K562 (cell line): ENCODE results near the gene ZNF644. TPM values are rescaled to one million over a fixed set of nuclear protein-coding genes. Genes with fewer than 3 reads are reported as not detected.
A peak's percentile ranks its signal among the peaks of the same experiment; 100 is the strongest.

ENCODE experiments used
- ATF7 ChIP-seq: fragments of 450-650 bp; IDR thresholded peaks from 2 replicates; pipeline ENCODE4 v1.7.1; 2014; ENCODE audit warnings: mild to moderate bottlenecking, moderate library complexity
- CC2D1A ChIP-seq: fragments of 450-650 bp; IDR thresholded peaks from 2 replicates; pipeline ENCODE4 v1.6.1; 2017; ENCODE audit warnings: mild to moderate bottlenecking
- DACH1 ChIP-seq: fragments of 450-650 bp; IDR thresholded peaks from 2 replicates; pipeline ENCODE4 v1.6.1; 2018; ENCODE audit not compliant: partially characterized antibody
- DDX20 ChIP-seq: fragments of 450-650 bp; IDR thresholded peaks from 2 replicates; pipeline ENCODE4 v1.6.1; 2016; ENCODE audit warnings: missing genetic modification characterization, low read depth, mild to moderate bottlenecking, missing compliant biosample characterization, moderate library complexity
- ETV5 ChIP-seq: sonication (generic); formaldehyde crosslinking; IDR thresholded peaks from 2 replicates; pipeline ENCODE4 v1.4.0; 2020; ENCODE audit warnings: low read depth, mild to moderate bottlenecking, missing genetic modification reagents
- FOXK2 ChIP-seq, 2 experiments: fragments of 450-650 bp; IDR thresholded peaks in 1 of 2; conservative IDR thresholded peaks in 1 of 2; 2 replicates each; pipeline ENCODE4 v1.6.1; 2016; ENCODE audit warnings: low read depth in 2 of 2, mild to moderate bottlenecking in 1 of 2
- GTF2E2 ChIP-seq: fragments of 200-800 bp; sonication (Bioruptor generic); IDR thresholded peaks from 2 replicates; pipeline ENCODE4 v1.6.1; 2016; ENCODE audit warnings: missing genetic modification characterization, missing compliant biosample characterization
- HDGF ChIP-seq: fragments of 450-650 bp; IDR thresholded peaks from 2 replicates; pipeline ENCODE4 v1.6.1; 2016
- MCM2 ChIP-seq: fragments of 450-650 bp; IDR thresholded peaks from 2 replicates; pipeline ENCODE4 v1.6.1; 2017; ENCODE audit warnings: low read depth, mild to moderate bottlenecking
- NFXL1 ChIP-seq: fragments of 450-650 bp; formaldehyde crosslinking; IDR thresholded peaks from 2 replicates; pipeline ENCODE4 v1.4.0; 2021; ENCODE audit warnings: mild to moderate bottlenecking
- PHB ChIP-seq: fragments of 250-450 bp; sonication (Bioruptor Pico); IDR thresholded peaks from 2 replicates; pipeline ENCODE4 v1.5.0; 2021
- RCOR1 ChIP-seq, 2 experiments: IDR thresholded peaks; 2 replicates each; pipeline ENCODE4 v1.6.1; 2012; ENCODE audit warnings: low read depth in 2 of 2, low read length in 2 of 2, borderline replicate concordance in 1 of 2, improper control_type of control experiment in 1 of 2
- SMAD4 ChIP-seq: fragments of 250-450 bp; sonication (Bioruptor Pico); conservative IDR thresholded peaks from 2 replicates; pipeline ENCODE4 v1.8.0; 2021; ENCODE audit warnings: inconsistent platforms, mild to moderate bottlenecking, moderate library complexity
- TAF1 ChIP-seq: IDR thresholded peaks from 2 replicates; pipeline ENCODE4 v1.6.1; 2011; ENCODE audit warnings: mild to moderate bottlenecking, low read length, moderate library complexity; ENCODE audit not compliant: insufficient read depth, control insufficient read depth, severe bottlenecking; ENCODE audit errors: extremely low read depth
- ZNF76 ChIP-seq: fragments of 250-450 bp; sonication (Bioruptor Pico); IDR thresholded peaks from 2 replicates; pipeline ENCODE4 v1.4.0; 2020; ENCODE audit warnings: mild to moderate bottlenecking, moderate library complexity, borderline replicate concordance
- ZNF766 ChIP-seq: fragments of 200-800 bp; sonication (Bioruptor generic); conservative IDR thresholded peaks from 2 replicates; pipeline ENCODE4 v1.6.1; 2016; ENCODE audit warnings: missing genetic modification characterization, missing compliant biosample characterization
- polyA plus RNA-seq, 8 experiments: library from polyadenylated mRNA; depleted of rRNA in 4 of 8; stranded (reverse) in 5 of 8; unstranded in 3 of 8; fragments of >200 nt; fragmentation: Nextera tagmentation in 2 of 8; fragmentation: Illumina TruSeq in 1 of 8; extraction: Ambion mirVana in 2 of 8; extraction: Trizol in 1 of 8; gene quantifications; 2 replicates each; pipeline versions ENCODE4 v1.2.1 to v1.2.3, GENCODE V29; 2011 to 2014; ENCODE audit warnings: inconsistent platforms in 1 of 8, missing spikeins in 1 of 8
- total RNA-seq, 7 experiments: library from RNA; depleted of rRNA in 6 of 7; stranded (reverse); fragments of >200 nt in 6 of 7; fragmentation: Illumina TruSeq in 2 of 7; extraction: Trizol in 2 of 7; gene quantifications; 2 replicates each; pipeline versions ENCODE4 v1.2.1 to v1.2.3, GENCODE V29; 2011 to 2021; ENCODE audit warnings: low replicate concordance in 1 of 7
- TF ChIP-seq, protein P1 (sequence below): fragments of 200-400 bp; formaldehyde crosslinking; IDR thresholded peaks from 2 replicates; pipeline ENCODE4 v1.6.1; 2017; ENCODE audit warnings: mild to moderate bottlenecking, low read depth, low read length, moderate library complexity
- TF ChIP-seq, protein P2 (sequence below): fragments of 450-650 bp; IDR thresholded peaks from 2 replicates; pipeline ENCODE4 v1.6.1; 2016; ENCODE audit warnings: missing biosample characterization, missing genetic modification characterization
- TF ChIP-seq, protein P3 (sequence below): sonication (generic); formaldehyde crosslinking; IDR thresholded peaks from 2 replicates; pipeline ENCODE4 v1.8.0; 2022; ENCODE audit warnings: missing genetic modification reagents, mild to moderate bottlenecking, borderline replicate concordance

ZNF644 gene
- total and polyA plus RNA-seq, 9 of the 15 experiments (the other 6 are each of a cell fraction or from before 2014, with no cell fraction given): 25.3 to 71.4 (median 39.6) TPM

DNA sequence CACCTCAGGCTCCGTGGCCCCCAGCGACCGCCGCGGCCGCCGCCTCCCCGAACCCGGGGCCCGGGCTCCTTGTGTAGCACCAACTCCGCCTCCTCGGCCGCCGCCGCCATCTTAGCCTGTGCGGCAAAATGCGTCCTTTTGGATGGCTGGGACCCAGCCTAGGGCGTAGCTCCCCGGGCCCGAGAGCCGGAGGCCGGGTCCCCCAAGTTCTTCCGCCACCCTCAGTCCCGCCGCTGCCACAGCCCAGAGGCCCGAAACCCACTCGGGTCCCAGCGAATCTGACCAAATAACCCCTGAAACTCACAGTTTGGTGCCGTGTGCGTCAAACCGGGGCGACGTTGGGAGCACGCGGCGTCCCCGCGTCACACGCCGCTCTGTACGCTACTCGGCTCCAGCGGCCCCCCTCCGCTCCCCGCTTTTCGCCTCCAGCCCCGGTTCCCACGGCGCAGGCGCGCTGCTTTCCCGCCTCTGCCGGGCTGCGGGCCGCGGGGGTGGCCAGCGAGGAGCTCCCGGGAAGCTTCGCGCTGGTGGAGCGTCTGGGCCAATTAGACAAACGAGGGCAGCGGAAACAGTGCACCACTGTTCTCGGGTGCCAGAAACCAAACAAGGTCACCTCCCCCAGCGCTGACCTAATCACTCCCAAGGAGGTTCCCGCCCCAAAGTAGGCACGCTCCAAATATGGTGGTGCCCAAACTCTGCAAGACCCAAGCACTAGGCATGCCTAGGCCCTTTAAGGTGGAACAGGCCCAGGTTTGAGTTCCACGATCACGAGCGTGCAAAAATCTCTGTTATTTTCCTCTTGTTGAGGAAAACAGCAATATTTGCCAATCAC is at the start of gene ZNF644 (continued):
- no peak for TF ChIP-seq DACH1
- peak; percentile 64 for TF ChIP-seq TAF1
- peak; percentile 78 for TF ChIP-seq ETV5 (CRISPR knock-in tag)
- TF ChIP-seq ZNF76 (CRISPR knock-in tag): no peak
- no peak for TF ChIP-seq HDGF
- TF ChIP-seq PHB (CRISPR knock-in tag): 0 out of 2 replicates have a peak, but pooled peaks have one; percentile 61
- TF ChIP-seq NFXL1 (CRISPR knock-in tag): no peak
- TF ChIP-seq, protein P1, sequence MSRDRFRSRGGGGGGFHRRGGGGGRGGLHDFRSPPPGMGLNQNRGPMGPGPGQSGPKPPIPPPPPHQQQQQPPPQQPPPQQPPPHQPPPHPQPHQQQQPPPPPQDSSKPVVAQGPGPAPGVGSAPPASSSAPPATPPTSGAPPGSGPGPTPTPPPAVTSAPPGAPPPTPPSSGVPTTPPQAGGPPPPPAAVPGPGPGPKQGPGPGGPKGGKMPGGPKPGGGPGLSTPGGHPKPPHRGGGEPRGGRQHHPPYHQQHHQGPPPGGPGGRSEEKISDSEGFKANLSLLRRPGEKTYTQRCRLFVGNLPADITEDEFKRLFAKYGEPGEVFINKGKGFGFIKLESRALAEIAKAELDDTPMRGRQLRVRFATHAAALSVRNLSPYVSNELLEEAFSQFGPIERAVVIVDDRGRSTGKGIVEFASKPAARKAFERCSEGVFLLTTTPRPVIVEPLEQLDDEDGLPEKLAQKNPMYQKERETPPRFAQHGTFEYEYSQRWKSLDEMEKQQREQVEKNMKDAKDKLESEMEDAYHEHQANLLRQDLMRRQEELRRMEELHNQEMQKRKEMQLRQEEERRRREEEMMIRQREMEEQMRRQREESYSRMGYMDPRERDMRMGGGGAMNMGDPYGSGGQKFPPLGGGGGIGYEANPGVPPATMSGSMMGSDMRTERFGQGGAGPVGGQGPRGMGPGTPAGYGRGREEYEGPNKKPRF: no peak
- TF ChIP-seq DDX20 (tag): no peak
- TF ChIP-seq GTF2E2 (tag): peak; percentile 86
- TF ChIP-seq SMAD4 (CRISPR knock-in tag): peak; percentile 72
- TF ChIP-seq RCOR1 (IDR thresholded peaks at IDR 0.05; ENCODE audit: borderline replicate concordance in 1 of 2, low read depth in 2 of 2, low read length in 2 of 2): 0 out of 4 replicates have a peak, but pooled peaks of 1 of the 2 experiments have one; percentile 9
- TF ChIP-seq FOXK2 (conservative IDR thresholded peaks at IDR 0.05 in 1 of 2, IDR thresholded peaks at IDR 0.05 in 1 of 2; ENCODE audit: low read depth in 2 of 2): peak in 1 of 2 experiments; percentile 43; a peak in 1 of 4 replicates
- TF ChIP-seq ZNF766 (CRISPR knock-in tag): peak; percentile 80; the same call in 1 of the 2 replicates
- no peak for TF ChIP-seq MCM2
- TF ChIP-seq, protein P2, sequence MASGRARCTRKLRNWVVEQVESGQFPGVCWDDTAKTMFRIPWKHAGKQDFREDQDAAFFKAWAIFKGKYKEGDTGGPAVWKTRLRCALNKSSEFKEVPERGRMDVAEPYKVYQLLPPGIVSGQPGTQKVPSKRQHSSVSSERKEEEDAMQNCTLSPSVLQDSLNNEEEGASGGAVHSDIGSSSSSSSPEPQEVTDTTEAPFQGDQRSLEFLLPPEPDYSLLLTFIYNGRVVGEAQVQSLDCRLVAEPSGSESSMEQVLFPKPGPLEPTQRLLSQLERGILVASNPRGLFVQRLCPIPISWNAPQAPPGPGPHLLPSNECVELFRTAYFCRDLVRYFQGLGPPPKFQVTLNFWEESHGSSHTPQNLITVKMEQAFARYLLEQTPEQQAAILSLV (tag): no peak
- TF ChIP-seq ATF7: peak; percentile 94
- TF ChIP-seq CC2D1A: no peak
- TF ChIP-seq, protein P3, sequence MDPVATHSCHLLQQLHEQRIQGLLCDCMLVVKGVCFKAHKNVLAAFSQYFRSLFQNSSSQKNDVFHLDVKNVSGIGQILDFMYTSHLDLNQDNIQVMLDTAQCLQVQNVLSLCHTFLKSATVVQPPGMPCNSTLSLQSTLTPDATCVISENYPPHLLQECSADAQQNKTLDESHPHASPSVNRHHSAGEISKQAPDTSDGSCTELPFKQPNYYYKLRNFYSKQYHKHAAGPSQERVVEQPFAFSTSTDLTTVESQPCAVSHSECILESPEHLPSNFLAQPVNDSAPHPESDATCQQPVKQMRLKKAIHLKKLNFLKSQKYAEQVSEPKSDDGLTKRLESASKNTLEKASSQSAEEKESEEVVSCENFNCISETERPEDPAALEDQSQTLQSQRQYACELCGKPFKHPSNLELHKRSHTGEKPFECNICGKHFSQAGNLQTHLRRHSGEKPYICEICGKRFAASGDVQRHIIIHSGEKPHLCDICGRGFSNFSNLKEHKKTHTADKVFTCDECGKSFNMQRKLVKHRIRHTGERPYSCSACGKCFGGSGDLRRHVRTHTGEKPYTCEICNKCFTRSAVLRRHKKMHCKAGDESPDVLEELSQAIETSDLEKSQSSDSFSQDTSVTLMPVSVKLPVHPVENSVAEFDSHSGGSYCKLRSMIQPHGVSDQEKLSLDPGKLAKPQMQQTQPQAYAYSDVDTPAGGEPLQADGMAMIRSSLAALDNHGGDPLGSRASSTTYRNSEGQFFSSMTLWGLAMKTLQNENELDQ (CRISPR knock-in tag): no peak
